Activated naive CD4-positive, alpha-beta T cell treated with anti-CD3 and anti-CD28 coated beads, Interleukin-2, amount 50 U/mL, for 16 hours (primary cell): ENCODE measurements around the gene ELAVL3.

ENCODE experiments used
- DNase-seq: peaks from one replicate; pipeline ENCODE4 v3.0.0-alpha.2; 2020

The ELAVL3 gene

DNA sequence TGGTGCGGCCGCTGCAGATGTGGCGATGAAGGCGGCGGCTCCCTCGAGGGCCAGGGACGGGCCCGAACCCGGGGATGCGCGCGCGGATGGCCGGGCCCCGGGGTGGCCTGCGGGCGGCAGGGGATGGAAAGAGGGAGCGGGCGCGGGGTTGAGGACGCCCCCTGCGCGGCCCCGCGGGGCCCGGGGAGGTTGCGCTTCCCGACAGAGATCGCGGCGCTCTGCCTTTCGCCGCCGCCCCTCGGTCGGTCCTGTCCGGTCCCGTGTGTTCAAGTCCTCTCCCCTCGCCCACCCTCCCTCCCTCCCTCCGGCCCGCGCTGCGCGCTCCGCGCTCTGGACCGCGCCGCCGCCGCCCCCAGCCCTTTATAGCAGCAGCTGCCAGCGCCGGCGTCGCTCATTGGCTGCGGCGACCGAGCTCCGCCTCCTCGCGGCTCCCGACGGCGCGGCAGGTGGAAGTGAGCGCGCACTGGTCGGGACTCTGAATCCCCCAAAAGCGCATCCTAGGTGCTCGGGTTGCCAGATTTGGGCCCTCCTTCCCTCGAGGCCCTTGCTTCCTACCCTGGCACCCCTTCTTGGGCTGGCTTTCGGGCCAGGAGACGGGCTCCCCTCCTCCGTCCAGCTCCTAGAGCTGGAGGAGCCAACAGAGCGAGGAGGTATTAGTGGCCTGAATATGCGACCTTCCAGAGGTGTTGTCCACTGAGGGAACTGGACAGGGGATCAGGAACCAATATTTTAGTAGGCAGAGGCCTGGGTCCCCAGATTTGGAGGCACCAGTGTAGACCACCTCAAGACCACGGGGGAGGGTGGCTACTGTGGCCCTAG lies at the start of gene ELAVL3:
TSS of gene ELAVL3 (minus strand) at position 332 of the 819 bp plus-strand sequence. CDS start 438 bp downstream, outside the sequence.
- peak; percentile 21 for DNase-seq

DNA sequence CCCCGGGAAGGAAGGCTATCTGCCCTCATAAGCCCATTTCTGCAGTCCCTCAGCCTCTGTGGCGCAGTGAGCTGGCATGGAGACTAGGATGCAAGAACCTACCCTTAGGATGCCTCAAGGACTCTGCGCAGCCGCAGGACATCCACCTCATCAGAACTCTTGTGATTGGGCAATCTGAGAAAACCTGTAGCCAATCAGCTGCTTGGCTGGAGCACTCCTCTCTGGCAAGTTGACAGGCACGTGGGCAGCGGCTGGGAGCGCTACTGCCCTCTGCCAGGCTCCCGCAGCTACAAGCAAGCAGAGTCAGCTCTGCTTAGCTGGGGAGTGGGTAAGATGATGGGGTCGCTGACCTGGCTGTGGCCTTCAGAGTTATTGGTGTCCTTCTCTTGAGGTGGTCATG lies 49.6 kb upstream of the ELAVL3 start:
- peak; percentile 49 for DNase-seq

DNA sequence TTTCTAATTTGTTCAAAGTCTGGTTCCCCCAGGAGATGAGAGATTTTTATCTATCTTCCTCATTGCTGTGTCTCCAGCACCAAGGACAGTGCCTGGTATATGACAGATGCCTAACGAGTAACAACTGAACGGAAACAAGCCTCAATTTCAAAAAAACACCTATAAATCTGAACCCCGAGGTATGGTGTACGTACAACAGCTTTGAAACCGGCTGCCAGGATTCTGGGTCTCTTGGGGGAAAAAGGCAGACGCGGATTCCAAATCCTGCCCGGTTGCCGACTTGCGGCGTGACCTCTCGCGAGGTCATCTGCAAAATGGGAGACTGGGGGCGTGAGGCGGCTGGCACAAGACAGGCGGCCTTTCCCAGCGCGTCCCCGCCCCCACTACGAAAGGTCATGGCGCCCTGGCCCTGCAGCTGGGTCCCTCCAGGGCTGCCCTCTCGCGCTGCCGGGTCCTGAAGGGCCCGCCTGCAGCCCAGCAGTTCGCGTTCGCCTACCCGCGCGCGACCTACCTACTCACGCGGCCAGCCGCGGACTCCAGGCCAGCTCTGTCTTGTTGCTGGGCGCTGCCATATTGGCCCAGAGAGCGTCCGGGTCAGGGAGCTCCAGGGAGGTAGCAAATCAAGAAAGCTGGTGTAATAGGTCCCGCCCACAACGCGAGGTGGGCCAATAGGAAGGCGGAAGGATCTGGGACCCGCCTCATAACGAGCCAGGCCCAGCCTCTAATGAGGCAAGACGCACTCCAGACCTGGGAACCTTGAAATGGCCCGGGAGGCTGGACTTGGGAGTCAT lies 47.9 kb upstream of the ELAVL3 start, which contains the start of gene ECSIT:
TSS of gene ECSIT (minus strand) at position 584 of the 791 bp plus-strand sequence. CDS start 9,964 bp downstream, outside the sequence.
- DNase-seq = peak; percentile 93

DNA sequence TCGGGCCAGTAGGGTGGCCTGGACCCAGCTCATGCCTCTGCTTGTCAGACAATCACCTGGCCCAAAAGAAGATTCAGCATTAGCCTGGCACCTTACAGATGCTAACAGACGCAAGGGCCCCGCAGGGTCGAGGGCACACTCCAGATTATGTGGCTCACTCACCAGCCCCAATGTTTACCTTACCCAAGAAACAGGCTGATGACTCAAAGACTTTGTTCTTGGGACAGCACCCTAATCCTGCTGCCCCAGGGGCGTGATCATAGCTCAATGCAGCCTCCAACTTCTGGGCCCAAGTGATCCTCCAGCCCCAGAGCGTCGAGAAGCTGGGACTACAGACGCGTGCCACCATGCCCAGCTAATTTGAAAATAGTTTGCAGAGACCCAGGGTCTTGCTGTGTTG lies 38.3 kb upstream of the ELAVL3 start:
- DNase-seq = no peak

DNA sequence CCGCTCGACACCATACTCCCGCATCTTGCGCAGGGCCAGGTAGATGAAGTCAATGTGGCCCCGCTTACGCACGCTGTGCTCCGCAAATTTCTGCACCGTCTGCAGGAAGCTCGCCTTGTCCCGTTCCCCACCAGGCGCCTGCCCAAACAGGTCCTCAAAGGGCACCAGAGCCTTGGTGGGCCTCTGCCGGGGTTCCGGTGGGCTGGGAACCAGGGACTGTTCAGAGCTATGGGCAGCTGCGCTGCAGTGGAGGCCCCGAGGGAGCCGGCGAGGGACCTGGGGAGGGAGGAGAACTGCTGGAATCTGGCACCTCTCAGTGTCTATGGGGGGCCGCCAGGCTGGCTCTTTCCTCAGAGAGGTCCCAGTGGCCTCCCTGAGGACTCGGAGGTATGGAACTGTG lies 33.1 kb upstream of the ELAVL3 start:
- DNase-seq = no peak

DNA sequence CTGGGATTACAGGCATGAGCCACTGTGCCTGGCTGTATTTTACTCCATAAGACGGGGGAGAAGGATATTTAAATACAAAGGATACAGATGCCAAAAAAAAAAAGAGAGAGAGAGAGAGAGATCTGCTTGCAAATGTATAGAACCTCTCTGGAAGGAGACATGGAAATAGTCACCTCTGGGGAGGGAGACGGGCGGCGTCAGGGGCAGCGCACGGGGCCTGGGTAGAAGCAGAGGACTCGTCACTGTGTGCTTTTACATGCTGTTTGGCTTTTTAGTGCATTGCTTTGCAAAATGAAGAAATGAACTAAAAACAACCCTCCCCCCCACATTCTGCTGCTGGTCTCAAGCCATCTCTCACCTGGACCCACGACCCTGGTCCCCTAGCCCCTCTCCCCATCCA lies 29.6 kb upstream of the ELAVL3 start:
- DNase-seq = no peak

DNA sequence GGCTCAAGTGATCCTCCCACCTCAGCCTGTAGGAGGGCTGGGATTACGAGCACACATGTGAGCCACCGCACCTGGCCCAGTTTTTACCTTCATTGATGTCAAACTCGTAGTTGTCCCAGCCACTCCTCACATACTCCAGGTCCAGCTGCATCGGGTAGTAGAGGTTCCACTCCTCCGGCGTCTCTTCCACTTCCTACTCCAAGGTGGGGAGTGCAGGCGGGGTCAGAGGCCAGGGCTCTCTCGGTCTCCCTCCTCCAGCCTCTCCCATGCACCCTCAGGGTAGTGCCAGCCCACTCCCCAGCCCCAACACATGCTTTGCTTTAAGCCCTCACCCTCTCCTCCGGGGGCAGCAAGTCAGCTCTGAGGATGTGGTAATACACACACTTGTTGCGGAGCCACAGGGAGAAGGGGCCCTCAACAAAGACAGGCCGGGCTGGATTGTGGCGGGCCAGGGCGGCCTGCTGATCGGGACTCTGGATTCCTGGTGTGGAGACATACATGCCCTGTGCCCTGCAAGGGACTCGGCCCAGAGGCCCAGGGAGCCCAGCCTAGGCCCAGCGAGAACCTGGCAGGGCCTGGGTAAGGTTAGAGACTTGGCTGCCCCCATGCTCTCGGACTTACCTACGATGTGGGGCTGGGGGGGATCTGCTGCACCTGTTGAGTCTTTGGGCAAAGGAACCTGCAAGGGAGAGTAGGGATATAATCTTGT lies 26.7 kb upstream of the ELAVL3 start:
- DNase-seq = no peak

DNA sequence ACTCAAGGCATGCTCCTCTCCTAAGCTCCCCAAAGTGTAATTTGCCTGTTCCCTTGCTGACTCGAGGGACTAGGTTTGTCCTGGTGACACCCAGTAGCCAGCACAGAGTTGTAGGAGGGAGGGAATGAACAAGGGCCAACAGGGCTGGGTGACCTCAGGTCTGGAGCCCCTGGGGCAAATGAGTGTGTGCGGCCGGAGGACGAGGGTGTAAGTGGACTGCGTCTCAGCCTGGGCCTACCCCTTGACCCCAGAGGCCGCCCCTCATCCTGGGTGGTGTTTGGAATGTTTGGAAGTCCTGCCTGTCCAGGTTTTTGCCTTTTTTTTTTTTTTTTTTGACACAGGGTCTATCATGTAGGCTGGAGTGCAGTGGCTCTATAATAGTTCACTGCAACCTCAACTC lies 26.1 kb upstream of the ELAVL3 start:
- DNase-seq = no peak

DNA sequence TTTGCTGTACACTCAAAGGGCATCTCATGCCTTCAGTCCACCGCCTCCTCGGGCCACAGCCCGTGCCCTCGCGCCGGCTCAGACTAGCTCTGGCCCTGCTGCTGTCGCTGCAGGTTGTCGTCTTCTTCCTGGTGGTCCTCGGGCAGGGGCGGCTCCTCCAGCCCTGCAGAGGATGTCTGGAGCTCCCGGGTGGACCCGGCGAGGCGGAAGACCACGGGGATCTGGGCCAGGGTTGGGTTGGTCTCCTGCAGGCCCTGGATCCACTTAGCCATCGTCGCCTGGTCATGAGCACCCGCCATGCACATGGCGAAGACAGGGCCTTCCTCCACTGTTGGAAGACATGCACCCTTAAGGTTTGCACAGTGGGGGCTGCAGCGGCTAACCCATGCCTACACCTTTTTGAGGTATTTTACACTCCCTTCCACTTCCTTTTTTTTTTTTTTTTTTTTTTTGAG lies 25.3 kb upstream of the ELAVL3 start:
- no peak for DNase-seq

DNA sequence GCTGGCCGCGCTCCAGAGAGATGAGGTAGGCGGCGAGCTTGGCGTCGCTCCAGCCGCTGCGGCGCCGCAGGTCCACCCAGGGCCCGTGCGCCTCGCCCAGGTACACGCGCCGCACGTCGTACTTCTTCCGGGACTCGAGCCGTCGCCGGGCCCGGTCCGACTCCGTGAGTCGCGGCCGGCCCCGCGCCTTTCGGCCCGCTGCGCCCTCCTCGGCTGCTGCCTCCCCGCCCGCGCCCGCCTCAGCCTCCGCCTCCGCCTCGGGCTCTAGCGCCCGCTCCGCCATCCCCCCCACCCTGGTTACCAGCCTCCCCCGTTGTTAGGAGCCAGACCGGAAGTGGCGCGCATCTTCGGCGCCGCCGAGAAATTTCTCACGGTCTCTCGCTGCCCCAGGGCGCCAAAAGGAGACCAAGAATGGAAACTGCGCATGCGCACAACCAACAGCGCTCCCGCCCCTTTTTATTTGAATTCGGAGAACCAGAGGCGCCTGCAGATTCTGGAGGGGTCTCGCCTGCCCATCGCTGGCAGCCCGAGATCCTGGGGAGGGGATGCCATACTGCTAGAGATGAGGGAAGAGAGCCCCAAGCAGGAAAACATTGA lies 24.8 kb upstream of the ELAVL3 start, which contains the start of gene ZNF653:
TSS of gene ZNF653 (minus strand) at position 336 of the 597 bp plus-strand sequence. CDS start at position 283, 53 bp downstream.
- DNase-seq = peak; percentile 91

DNA sequence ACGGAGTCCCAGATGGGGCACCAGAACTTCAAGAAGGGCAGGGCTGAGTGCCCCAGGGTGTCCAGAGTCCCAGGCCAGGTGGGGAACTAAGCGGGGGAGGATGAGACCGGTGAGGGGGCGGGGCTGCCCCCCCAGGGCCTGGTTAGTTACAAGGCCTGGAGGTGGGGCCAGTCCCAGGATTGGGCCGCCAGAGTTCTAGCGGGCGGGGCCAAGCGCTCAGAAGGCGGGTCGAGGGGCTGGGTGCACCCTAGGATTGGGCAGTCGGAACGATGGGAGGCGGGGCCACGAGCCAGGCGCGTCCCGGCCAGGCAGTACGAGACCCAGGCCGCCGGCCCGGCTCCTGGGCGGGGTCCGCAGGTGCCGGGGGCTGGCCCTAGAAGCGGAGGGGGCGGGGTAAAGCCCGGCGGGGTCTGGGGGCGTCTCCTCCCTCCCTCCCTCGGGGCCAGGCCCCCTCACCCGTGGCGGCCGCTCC lies 24.2 kb upstream of the ELAVL3 start:
- DNase-seq = peak; percentile 97

DNA sequence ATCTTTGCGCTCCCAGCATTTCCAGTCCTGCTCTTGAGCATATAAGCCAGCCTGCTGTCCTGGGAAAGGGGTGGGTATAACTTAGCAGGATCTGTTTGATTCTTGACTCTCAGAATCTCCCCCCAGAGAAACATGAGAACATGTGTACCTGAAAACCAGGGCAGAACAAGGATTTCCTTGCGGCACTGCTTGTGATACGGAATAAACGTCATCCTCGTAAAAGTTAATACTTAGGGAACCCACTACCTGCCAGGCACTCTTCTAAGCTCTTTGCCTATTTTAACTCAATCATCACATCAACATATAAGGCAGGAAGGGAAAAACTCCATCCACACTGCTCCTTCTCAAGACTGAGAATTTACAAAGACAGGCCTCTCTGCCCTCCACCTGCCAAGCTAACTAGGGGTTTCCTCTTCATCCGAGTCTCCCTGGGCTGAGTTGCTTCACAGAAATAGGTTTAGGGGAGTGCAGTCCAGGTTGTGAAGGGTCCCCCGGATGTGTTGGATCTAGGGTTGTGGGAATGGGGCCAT lies 23.7 kb upstream of the ELAVL3 start:
- DNase-seq = no peak

DNA sequence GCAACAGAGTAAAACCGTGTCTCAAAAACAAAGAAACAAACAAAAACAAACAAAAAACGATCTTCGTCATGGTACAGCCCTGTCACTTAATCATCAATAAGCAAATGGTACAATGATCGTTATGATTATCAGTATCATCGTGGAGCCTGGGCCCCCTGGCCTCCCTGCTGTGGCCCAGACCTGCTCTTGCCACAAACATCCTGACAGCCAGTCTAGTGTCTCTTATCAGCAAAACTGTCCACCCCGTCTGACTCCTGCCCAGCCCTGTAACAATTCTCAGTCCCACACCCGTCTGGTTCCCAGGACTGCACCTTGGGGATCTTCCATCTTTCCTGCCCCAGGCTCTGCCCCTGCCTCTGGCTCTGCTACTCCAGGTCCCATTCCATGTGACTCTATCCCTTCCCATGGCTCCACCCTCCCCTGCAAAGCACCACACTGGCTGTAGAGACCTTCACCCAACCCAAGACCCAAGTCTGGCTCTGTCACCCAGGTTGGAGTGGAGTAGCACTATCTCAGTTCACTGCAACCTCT lies 19.1 kb upstream of the ELAVL3 start:
- DNase-seq = no peak

DNA sequence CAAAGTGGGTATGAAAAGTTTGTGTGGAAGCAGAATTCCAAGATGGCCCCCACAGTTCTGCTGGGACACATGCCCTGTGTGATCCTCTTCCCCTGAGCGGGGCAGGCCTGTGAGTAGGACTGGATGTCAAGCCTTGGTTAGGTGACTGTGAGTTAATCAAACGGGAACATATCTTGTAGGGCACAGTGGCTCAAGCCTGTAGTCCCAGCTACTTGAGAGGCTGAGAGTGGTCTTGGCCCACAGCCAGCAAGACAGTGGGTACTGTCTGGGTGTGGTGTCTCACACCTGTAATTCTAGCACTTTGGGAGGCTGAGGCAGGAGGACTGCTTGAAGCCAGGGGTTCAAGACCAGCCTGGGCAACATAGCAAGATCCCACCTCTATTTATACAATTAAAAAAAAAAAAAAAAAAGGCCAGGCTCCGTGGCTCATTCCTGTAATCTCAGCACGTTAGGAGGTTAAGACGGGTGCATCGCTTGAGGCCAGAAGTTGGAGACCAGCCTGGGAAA lies 18.4 kb upstream of the ELAVL3 start:
- no peak for DNase-seq

DNA sequence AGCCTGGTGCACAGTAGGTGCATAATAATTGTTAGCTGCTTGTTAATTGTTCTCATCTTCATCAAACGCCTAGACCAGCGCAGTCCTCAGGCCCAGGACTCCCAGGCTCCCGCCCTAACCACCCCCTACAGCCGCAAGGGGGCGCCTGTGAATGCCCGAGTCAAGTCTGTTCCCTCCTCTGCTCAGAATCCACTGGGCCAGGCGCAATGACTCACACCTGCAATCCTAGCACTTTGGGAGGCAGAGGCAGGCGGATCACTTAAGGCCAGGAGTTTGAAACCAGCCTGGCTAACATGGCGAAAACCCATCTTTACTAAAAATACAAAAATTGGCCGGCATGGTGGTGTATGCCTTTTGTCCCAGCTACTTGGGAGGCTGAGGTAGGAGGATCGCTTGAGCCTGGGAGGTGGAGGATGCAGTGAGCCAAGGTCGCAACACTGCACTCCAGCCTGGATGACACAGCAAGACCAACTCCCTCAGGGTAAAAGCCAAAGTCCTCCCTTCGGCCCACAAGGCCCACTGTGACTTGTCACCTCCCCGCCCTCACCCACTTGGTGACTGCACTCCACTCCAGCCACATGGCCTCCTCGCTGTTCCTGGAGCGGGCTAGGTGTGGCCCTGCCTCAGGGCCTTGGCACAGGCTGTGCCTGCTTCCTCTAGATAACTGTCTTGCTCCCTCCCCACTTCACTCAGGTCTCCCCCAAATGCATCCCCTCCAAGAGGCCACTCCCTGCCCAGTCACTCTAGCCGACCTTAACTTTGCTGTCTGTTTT lies 15.7 kb upstream of the ELAVL3 start:
- DNase-seq = peak; percentile 65

DNA sequence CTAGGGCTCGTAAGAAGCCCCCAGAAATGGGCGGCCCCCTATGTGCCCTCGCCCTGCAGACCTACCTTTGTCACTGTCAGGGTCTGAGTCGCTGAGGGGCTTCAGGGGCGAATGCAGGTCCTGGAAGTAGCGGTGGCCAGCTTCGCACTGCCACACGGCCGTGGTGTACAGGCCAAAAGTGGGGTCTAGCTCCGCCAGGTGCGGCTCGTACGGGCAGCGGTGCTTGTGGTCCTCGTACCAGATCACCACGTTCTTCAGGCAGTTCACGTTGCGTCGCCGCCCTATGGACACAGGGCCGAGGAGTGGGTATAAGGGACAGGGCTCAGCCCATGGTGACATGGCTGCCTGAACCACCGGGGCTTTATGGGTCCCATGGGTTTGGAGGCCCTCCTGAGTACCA lies 15.0 kb upstream of the ELAVL3 start:
- DNase-seq = no peak

DNA sequence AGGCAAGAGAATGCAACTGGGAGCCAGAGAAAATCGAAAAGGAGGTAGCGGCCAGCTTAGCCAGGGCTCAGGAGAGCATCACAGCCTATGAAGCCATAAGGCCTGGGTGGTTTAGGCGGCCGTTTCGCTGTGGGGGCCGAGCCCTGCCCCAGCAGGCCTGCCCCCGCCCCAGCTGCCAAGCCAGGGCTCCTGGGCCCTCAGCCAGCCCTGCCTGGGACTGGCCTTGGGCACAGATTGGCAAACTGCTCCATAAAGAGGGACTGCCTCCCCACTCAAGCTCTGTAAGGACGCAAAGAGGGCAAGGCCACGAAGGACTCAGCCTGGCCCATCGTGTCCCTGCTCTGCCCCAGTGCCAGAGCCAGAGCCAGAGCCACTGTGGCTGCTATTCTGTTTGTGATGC lies 14.6 kb upstream of the ELAVL3 start:
- DNase-seq = no peak

DNA sequence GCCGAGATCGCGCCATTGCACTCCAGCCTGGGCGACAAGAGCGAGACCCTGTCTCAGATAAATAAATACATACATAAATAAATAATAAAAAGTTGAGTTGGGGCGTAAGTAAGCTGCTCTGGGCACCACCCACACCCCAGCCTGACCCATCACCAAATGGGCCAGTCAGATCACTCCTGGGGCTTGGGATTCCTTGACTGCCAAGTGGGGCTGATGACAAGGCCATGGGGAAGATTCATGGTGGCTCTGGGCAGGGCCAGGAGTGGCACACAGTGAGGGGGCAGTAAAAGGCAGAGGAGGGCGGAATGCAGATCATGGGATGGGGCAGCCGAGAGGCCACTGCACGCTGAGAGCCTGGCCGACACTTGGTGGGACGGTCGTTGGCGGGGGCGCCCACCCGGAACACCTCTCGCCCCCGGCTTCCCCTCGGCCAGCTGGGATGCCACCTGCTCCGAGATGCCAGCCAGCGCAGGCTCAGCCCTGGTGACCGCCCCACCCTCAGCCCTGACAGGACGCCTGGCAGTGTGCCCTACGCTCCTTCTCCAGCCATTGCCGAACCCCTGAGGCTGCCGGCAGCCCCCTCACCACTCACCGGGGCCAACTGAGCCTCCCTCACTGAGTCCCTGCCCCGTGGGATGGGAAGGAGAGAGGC lies 13.9 kb upstream of the ELAVL3 start:
- DNase-seq = no peak

DNA sequence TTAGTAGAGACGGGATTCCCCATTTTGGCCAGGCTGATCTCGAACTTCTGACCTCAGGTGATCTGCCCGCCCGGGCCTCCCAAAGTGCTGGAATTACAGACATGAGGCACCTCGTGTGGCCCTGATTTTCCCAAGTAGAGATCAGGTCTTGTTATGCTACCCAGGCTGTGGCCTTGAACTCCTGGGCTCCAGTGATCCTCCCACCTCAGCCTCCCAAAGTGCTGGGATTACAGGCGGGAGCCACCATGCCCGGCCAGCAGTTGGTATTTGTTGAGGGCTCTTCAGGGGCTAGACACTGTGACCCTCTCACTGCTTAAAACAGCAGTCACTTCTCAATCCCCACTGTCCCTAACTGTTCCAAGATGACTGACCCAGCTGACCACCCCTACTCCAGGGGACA lies 8.5 kb upstream of the ELAVL3 start:
- no peak for DNase-seq
